Activated CD4-positive, CD25-positive, alpha-beta regulatory T cell treated with anti-CD3 and anti-CD28 coated beads, Interleukin-2, amount 50 U/mL, for 72 hours (primary cell): ENCODE results near the gene PASK.
"Not testable (repeated sequence)": the region's sequence is repeated elsewhere in the genome, so short reads cannot be mapped to it uniquely, and the experiment has no call there.

Experiments
- DNase-seq: peaks from one replicate; pipeline ENCODE4 v3.0.0; 2021

Gene PASK

GRCh38 chr2:241123816-241124536 is 25.3 kb downstream of the PASK start:
- DNase-seq: peak; percentile 54

DNA sequence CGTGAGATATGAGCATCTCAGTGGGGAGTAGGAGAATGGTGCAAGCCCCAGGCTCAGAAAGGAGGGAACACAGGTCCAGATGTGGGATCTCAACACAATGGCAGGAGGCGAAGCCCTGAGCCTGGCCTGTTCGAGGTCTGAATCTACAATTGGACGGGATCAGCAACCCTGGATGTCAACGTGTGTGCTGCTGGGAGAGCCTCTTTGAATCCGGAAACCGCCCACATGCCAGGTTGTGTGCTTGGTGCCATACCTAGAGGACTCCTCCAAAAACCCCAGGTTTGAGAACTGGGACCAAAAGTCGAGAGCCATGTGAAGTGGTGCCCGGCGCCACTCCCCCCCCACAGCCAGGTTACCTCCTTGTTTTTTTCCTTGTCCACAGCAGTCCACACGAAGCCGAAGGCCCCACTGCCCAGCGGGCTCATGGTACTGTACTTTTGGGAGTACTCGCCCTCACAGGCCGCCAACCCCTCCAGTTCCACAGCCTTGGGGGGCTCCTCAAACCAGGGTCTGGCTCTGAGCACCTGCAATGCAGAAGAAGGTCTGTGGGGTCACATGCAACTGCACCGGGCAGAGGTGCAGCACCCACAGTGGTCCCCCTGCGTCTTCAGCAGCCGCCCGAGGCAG is 26.8 kb downstream of the PASK start:
- no peak for DNase-seq

- no peak for DNase-seq
These were observed 28.3 kb downstream of the PASK start for GRCh38 chr2:241121008-241121407.

GRCh38 chr2:241120440-241120839 is 28.8 kb downstream of the PASK start:
- DNase-seq: no peak

DNA sequence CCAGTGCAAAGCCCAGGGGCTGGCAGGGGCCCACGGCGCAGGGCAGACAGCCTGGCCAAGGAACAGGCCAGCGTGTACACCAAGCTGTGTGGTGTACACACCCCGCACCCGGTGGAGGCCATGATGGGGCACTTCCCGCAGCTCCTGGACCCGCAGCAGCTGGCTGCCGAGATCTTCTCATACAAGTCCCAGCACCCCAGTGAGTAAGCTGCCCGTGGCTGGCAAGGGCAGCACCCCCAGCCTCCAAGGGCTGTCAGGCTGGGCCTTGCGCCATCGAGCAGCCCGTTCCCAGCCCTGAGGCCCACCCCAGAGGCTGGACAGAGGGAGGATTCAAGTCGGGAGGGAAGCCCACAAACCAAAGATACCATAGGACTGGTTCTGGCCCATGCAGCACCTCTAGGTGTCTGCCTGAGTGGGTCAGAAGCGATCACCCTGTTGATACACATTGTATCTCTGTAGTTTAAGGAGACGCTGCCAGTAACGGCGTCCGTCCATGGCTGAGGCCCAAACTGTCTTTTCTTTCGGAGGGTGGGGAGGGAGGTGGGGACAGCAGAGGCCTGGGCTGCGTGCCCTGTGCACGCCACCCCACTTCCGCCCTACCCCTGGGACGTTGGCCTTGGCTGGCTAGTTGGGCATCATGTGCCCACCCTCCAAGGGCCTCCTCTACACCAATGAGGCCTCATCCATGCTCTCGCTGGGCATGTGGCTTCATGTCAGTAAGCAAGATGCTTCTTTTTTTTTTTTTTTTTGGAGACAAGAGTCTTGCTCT is 30.4 kb downstream of the PASK start:
- DNase-seq: no peak

GRCh38 chr2:241116606-241117560 is 32.4 kb downstream of the PASK start:
- DNase-seq: no peak

- DNase-seq: no peak
These were observed 33.9 kb downstream of the PASK start for GRCh38 chr2:241115361-241115760.

GRCh38 chr2:241114836-241115235 is 34.4 kb downstream of the PASK start:
- no peak for DNase-seq

DNA sequence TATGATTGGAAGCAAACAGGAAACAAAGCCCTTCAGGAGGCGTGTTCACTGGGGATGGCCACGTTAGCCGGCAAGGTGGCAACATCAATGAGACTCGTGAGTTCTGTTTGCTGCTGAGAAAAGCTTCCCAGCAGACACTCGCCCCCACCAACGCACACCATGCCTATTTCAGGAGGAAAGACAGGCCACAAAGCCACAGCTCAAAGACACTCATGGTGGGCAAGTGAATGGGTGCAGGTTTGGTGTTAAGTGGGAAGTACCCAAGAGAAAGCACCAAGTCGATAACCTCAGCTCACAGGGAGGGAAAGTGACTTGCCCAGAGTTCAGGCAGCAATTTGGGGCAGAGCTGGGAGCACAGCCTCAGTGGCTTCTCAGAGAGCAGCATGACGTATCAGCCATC is 36.7 kb downstream of the PASK start:
- no peak for DNase-seq

DNA sequence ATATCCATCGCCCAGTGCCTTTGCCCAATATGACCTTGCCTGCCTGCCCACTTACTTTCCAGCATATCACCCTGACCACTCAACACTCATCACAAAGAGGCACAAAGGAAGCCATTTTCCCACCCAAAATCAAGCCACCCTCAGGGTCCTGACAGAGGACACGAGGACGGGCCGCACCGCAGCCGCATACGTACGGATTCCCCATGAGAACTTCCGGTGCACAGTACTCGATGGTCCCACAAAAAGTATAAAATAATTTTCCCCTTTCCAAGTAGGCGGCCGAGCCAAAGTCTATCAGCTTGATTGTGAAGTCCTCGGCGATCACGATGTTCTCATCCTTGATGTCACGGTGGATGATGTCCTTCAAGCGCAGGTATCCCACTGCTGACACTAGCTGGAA is 37.2 kb downstream of the PASK start:
- no peak for DNase-seq

DNA sequence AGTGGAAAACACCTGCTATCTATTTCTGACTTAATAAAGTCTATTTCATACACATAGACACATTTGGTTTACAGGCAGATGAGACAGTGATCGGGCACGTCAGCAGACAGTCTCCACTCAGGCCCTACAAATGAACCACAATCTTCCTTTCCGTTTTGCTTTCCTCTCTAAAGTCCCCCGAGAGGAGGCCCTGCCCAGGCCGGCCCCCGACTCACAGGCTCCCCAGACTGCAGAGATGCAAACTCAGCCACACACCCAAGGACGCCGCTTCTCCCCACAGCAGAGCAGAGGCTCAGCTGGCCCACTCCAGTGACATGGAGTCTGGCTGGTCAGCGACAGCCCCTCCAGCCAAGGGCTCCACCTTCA is 37.8 kb downstream of the PASK start:
- no peak for DNase-seq

- DNase-seq: no peak
These were observed 38.4 kb downstream of the PASK start for GRCh38 chr2:241110607-241111439.

DNA sequence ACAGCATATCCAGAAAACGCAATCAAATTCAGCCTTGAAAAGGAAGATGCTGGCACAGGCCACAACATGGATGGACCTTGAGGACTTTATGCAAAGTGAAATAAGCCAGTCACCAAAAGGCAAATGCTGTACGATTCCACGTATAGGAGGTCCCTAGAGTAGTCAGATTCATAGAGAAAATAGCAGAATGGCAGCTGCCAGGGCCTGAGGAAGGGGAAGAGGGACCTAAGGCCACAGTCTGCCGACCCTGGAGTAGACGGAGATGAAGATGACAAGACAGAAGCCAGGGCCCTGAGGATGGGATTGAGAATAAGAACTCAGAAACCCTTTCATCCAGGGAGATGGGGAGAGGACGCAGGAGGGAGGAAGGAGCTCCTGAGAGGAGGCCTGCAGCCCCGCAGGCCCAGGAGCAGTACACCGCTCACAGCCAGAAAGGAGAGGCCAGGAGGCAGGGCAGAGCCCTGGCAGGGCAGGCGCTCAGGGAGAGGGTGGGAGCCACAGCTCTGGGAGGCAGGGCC is 39.1 kb downstream of the PASK start:
- no peak for DNase-seq

GRCh38 chr2:241109210-241110088 is 39.8 kb downstream of the PASK start:
- no peak for DNase-seq

DNA sequence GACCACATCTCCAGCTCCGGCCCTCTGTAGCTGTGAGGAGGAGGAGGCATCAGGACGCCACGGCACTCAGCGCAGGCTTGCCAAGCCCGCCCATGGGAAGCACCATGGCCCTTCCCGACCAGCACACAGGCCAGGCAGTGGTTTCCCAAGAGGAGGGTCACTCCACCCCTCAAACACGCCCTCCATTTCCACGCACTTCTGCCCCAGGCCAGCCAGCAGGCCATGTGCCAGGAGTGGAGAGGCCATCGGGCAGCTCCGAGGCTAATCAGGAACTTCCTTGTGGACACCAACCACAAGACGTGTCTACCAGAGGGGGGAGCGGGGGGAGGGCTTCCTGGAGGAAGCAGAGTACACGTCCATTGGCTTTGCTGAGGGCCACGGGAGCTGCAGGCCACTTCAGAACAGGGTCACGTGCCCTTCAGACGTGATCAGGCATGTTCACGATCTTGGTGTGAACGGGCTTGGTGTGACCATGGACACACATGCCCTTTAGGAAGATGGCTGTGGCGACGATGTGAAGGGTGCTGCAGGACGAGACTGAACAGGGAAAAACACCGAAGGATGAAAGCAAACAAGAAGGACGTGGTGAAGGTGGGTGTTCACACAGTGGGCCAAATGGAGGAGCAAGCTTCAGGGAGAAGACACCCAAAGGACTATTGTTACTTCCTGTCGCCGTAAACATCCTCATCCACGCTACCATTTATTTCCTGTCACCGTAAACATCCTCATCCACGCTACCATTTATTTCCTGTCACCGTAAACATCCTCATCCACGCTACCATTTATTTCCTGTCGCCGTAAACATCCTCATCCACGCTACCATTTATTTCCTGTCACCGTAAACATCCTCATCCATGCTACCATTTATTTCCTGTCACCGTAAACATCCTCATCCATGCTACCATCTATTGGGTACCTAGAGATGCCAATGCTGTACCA is 40.7 kb downstream of the PASK start:
- peak; percentile 14 for DNase-seq

- DNase-seq: no peak
These were observed 42.1 kb downstream of the PASK start for GRCh38 chr2:241107031-241107783.

DNA sequence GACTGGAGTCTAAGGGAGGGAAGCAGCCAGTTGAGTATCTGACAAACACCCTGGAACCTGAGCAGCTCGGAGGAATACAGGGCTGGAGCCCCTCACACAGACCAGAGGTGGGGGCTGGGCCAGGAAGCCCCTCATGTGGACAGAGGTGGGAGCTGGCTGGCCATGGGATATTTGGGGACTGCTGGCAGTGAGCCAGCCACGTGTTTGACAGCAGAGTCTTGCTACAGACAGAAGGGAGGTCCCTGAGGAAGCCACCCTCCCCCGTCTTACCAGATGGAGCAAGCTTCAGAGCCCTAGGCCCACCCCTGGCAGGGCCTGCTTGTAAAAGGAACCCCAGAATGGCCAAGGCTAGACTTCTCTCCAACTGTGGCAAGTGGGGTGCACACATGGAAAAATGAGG is 43.6 kb downstream of the PASK start:
- no peak for DNase-seq

- DNase-seq: not testable (repeated sequence)
These were observed 44.7 kb downstream of the PASK start for GRCh38 chr2:241104611-241105010.

- no peak for DNase-seq
These were observed 46.1 kb downstream of the PASK start for GRCh38 chr2:241103176-241103595.
